Measurements from ENCODE around the gene MDM4.
"Not testable (repeated sequence)": the region's sequence is repeated elsewhere in the genome, so short reads cannot be mapped to it uniquely, and the experiment has no call there.

Gene MDM4

GRCh38 chr1:204558467-204558866, 42.3 kb downstream of the MDM4 start:
- ATAC-seq (no peak), DNase-seq (no peak)
- Mint-ChIP-seq H3K27me3 (no peaks in the 10 kb centered on the region), H3K4me3 (no peak overlapping the region), H3K4me1 (peaks cover 58% of the 10 kb centered on the region), H3K27ac (no peak overlapping the region), H3K9me3 (no peaks in the 10 kb centered on the region)

- DNase-seq, H3K27ac Mint-ChIP-seq: not testable (repeated sequence)
Measured at GRCh38 chr1:204560002-204560401, 43.8 kb downstream of the MDM4 start.

GRCh38 chr1:204560590-204561150, 44.5 kb downstream of the MDM4 start:
- Mint-ChIP-seq H3K27me3 (no peaks in the 10 kb centered on the region), H3K9me3 (no peaks in the 10 kb centered on the region), H3K4me3 (no peak overlapping the region), H3K27ac (peak overlapping the region in 1 of 2 donors; percentile 1), H3K4me1 (peaks cover 70% of the 10 kb centered on the region)
- no peak for ATAC-seq
- no peak for DNase-seq

More at GRCh38 chr1:204560002-204560401, 43.8 kb downstream of the MDM4 start:
- ATAC-seq, H3K9me3 Mint-ChIP-seq, H3K4me3 Mint-ChIP-seq, H3K27me3 Mint-ChIP-seq: not testable (repeated sequence)
- peaks cover 70% of the 10 kb centered on the region for H3K4me1 Mint-ChIP-seq

GRCh38 chr1:204562075-204562990, 46.1 kb downstream of the MDM4 start:
- Mint-ChIP-seq H3K9me3 (no peaks in the 10 kb centered on the region), H3K27ac (peak overlapping the region in 1 of 2 donors; percentile 5), H3K4me1 (peaks cover 63% of the 10 kb centered on the region)

GRCh38 chr1:204563307-204563706, 47.1 kb downstream of the MDM4 start:
- Mint-ChIP-seq H3K9me3 (no peaks in the 10 kb centered on the region), H3K27ac (peak overlapping the region in 1 of 2 donors; percentile 29), H3K4me1 (peaks cover 63% of the 10 kb centered on the region), H3K4me3 (no peak overlapping the region), H3K27me3 (no peaks in the 10 kb centered on the region)
- DNase-seq (no peak), ATAC-seq (peak; percentile 31)

More at GRCh38 chr1:204562075-204562990, 46.1 kb downstream of the MDM4 start:
- ATAC-seq, result no peak
- no peak overlapping the region for H3K4me3 Mint-ChIP-seq
- H3K27me3 Mint-ChIP-seq, result no peaks in the 10 kb centered on the region
- DNase-seq, result no peak

- Mint-ChIP-seq H3K4me3 (no peak overlapping the region), H3K4me1 (peaks cover 63% of the 10 kb centered on the region), H3K9me3 (no peaks in the 10 kb centered on the region), H3K27ac (peak overlapping the region in 1 of 2 donors; percentile 16), H3K27me3 (no peaks in the 10 kb centered on the region)
- DNase-seq (no peak), ATAC-seq (no peak)
Measured at GRCh38 chr1:204563780-204564179, 47.6 kb downstream of the MDM4 start.

- Mint-ChIP-seq H3K27ac (peak overlapping the region in 1 of 2 donors; percentile 63), H3K9me3 (no peaks in the 10 kb centered on the region), H3K4me1 (peaks cover 63% of the 10 kb centered on the region), H3K4me3 (peak overlapping the region; percentile 12 to 42), H3K27me3 (no peaks in the 10 kb centered on the region)
- peak; percentile 27 to 57 for DNase-seq
- ATAC-seq, result peak; percentile 74
Measured at GRCh38 chr1:204564835-204565234, 48.6 kb downstream of the MDM4 start.

- ATAC-seq, result peak; percentile 90
- no peaks in the 10 kb centered on the region for H3K9me3 Mint-ChIP-seq
- no peaks in the 10 kb centered on the region for H3K27me3 Mint-ChIP-seq
- H3K4me1 Mint-ChIP-seq, result peaks cover 56% of the 10 kb centered on the region
- H3K4me3 Mint-ChIP-seq, result peak overlapping the region; percentile 43 to 49
- peak overlapping the region; percentile 2 to 86 for H3K27ac Mint-ChIP-seq
- DNase-seq, result peak; percentile 71 to 75
Measured at GRCh38 chr1:204565617-204566582, 49.7 kb downstream of the MDM4 start.

- Mint-ChIP-seq H3K27ac (no peak overlapping the region), H3K9me3 (no peaks in the 10 kb centered on the region), H3K4me3 (no peak overlapping the region), H3K27me3 (no peaks in the 10 kb centered on the region), H3K4me1 (peaks cover 49% of the 10 kb centered on the region)
- DNase-seq, result no peak
- no peak for ATAC-seq
Measured at GRCh38 chr1:204566583-204566955, 50.4 kb downstream of the MDM4 start.

- H3K4me3 Mint-ChIP-seq, result no peak overlapping the region
- H3K4me1 Mint-ChIP-seq, result peaks cover 44% of the 10 kb centered on the region
- H3K9me3 Mint-ChIP-seq, result no peaks in the 10 kb centered on the region
- ATAC-seq (no peak), DNase-seq (no peak)
- no peaks in the 10 kb centered on the region for H3K27me3 Mint-ChIP-seq
- no peak overlapping the region for H3K27ac Mint-ChIP-seq
Measured at GRCh38 chr1:204567071-204567470, 50.9 kb downstream of the MDM4 start.

GRCh38 chr1:204568576-204569315, 52.5 kb downstream of the MDM4 start:
- Mint-ChIP-seq H3K27me3 (no peaks in the 10 kb centered on the region), H3K4me1 (peaks cover 28% of the 10 kb centered on the region), H3K27ac (peak overlapping the region in 1 of 2 donors; percentile 68), H3K9me3 (no peaks in the 10 kb centered on the region), H3K4me3 (no peak overlapping the region)
- ATAC-seq, result no peak
- no peak for DNase-seq

- Mint-ChIP-seq H3K27me3 (no peaks in the 10 kb centered on the region), H3K4me1 (peaks cover 20% of the 10 kb centered on the region), H3K9me3 (no peaks in the 10 kb centered on the region), H3K4me3 (no peak overlapping the region), H3K27ac (no peak overlapping the region)
- DNase-seq, result no peak
- no peak for ATAC-seq
Measured at GRCh38 chr1:204569478-204569877, 53.3 kb downstream of the MDM4 start.

- not testable (repeated sequence) for H3K27me3 Mint-ChIP-seq, H3K27ac Mint-ChIP-seq, H3K4me3 Mint-ChIP-seq, DNase-seq, H3K9me3 Mint-ChIP-seq, ATAC-seq
- peaks cover 15% of the 10 kb centered on the region for H3K4me1 Mint-ChIP-seq
Measured at GRCh38 chr1:204570021-204570420, 53.8 kb downstream of the MDM4 start.

- ATAC-seq (no peak), DNase-seq (no peak)
- no peak overlapping the region for H3K4me3 Mint-ChIP-seq
- no peaks in the 10 kb centered on the region for H3K9me3 Mint-ChIP-seq
- H3K4me1 Mint-ChIP-seq, result peaks cover 4% of the 10 kb centered on the region
- no peaks in the 10 kb centered on the region for H3K27me3 Mint-ChIP-seq
- peak overlapping the region in 1 of 2 donors; percentile 68 for H3K27ac Mint-ChIP-seq
Measured at GRCh38 chr1:204571128-204571527, 54.9 kb downstream of the MDM4 start.

GRCh38 chr1:204571631-204572030, 55.4 kb downstream of the MDM4 start:
- Mint-ChIP-seq H3K9me3 (no peaks in the 10 kb centered on the region), H3K27me3 (no peaks in the 10 kb centered on the region), H3K4me3 (no peak overlapping the region)

More at GRCh38 chr1:204571631-204572030, 55.4 kb downstream of the MDM4 start:
- DNase-seq (no peak), ATAC-seq (no peak)
- H3K4me1 Mint-ChIP-seq, result no peaks in the 10 kb centered on the region
- H3K27ac Mint-ChIP-seq, result no peak overlapping the region

All from stimulated activated naive CD8-positive, alpha-beta T cell treated with anti-CD3 and anti-CD28 coated beads, Interleukin-15, amount 100 ng/mL, for 72 hours (primary cell).